D721Med (cell line): ENCODE measurements around the gene CDKAL1.
A peak's percentile ranks its signal among the peaks of the same experiment; 100 is the strongest.

ENCODE experiments used
- DNase-seq: peaks from one replicate; pipeline ENCODE4 v3.0.0; 2011; ENCODE audit warnings: low spot score; ENCODE audit not compliant: insufficient read length
- FAIRE-seq: peaks from 2 replicates; lab custom pipeline; 2011; peaks lifted over from hg19 to GRCh38; lab: Jason Lieb, UNC
- CTCF ChIP-seq: IDR thresholded peaks from 2 replicates; pipeline ENCODE4 v1.5.1; 2012; ENCODE audit warnings: mild to moderate bottlenecking, control low read depth; ENCODE audit not compliant: insufficient read depth; ENCODE audit errors: missing control alignments

The CDKAL1 gene

GRCh38 chr6:20757761-20758160 lies 223.5 kb downstream of the CDKAL1 start:
- TF ChIP-seq CTCF = no peak
- DNase-seq (no peak), FAIRE-seq (no peak)

GRCh38 chr6:20763296-20763695 lies 229.0 kb downstream of the CDKAL1 start:
- DNase-seq (no peak), FAIRE-seq (peak; percentile 98)
- TF ChIP-seq CTCF = no peak

- DNase-seq (no peak), FAIRE-seq (no peak)
- no peak for TF ChIP-seq CTCF
Measured at GRCh38 chr6:20769631-20770030, 235.4 kb downstream of the CDKAL1 start.

- FAIRE-seq = no peak
- no peak for DNase-seq
- TF ChIP-seq CTCF = no peak
Measured at GRCh38 chr6:20770773-20771172, 236.5 kb downstream of the CDKAL1 start.

- no peak for TF ChIP-seq CTCF
- DNase-seq (no peak), FAIRE-seq (peak; percentile 6)
Measured at GRCh38 chr6:20771409-20771808, 237.2 kb downstream of the CDKAL1 start.

- DNase-seq (no peak), FAIRE-seq (no peak)
- TF ChIP-seq CTCF = no peak
Measured at GRCh38 chr6:20773822-20774221, 239.6 kb downstream of the CDKAL1 start.

- no peak for FAIRE-seq
- TF ChIP-seq CTCF = no peak
Measured at GRCh38 chr6:20775981-20776380, 241.7 kb downstream of the CDKAL1 start.

More at GRCh38 chr6:20775981-20776380, 241.7 kb downstream of the CDKAL1 start:
- DNase-seq = no peak
